Right ventricle myocardium inferior (tissue), 1 donor: ENCODE results near the gene TTLL6. TPM values are rescaled to one million over a fixed set of nuclear protein-coding genes. Genes with fewer than 3 reads are reported as not detected.
A peak's percentile ranks its signal among the peaks of the same experiment; 100 is the strongest.
"Not testable (repeated sequence)": the region's sequence is repeated elsewhere in the genome, so short reads cannot be mapped to it uniquely, and the experiment has no call there.

Experiments used
- ATAC-seq: fragments of 200-7000 bp; cut with Tn5 transposase; one replicate; pipeline ENCODE4 v1.9.1; 2020; ENCODE audit warnings: mild to moderate bottlenecking, moderate library complexity
- DNase-seq: peaks from one replicate; pipeline ENCODE4 v3.0.0; 2021; ENCODE audit errors: missing footprints
- intact Hi-C: fragments of 100-400 bp; cut with DNase I; formaldehyde crosslinking; loops from one replicate; pipeline ENCODE4 v1.11.0; 2022
- total RNA-seq: library from RNA; stranded (reverse); fragmentation: NEBNext Ultra II Directional; extraction: Animal tissue kit (Norgen Biotek cat#: 25700); gene quantifications from one replicate; pipeline ENCODE4 v1.2.1, GENCODE V29; 2021
- donor health status: DM: no; HTN: yes; CAD: no; lungs with severe emphysema.

The TTLL6 gene
- total RNA-seq, 1 donor from 2014 or later = 0.08 TPM

GRCh38 chr17:48819466-48819865 lies 2.4 kb upstream of the TTLL6 start:
- no peak for ATAC-seq
- intact Hi-C loops = no loop called here
- no peak for DNase-seq

GRCh38 chr17:48818361-48818841 lies 1.4 kb upstream of the TTLL6 start:
- ATAC-seq = no peak
- intact Hi-C loops = no loop called here

GRCh38 chr17:48816438-48816773 lies 623 bp downstream of the TTLL6 start:
- intact Hi-C loops = loop anchor here (2.0 kb wide), 1 partner anchor 14 kb away; the partner anchor contains the start of gene CALCOCO2
- ATAC-seq (no peak), DNase-seq (no peak)

More at GRCh38 chr17:48818361-48818841, 1.4 kb upstream of the TTLL6 start:
- no peak for DNase-seq

- no peak for ATAC-seq
- DNase-seq = no peak
- intact Hi-C loops = loop anchor here (2.0 kb wide), 1 partner anchor 63 kb away; no protein-coding TSS in a partner anchor
Observed at GRCh38 chr17:48815311-48815710, 1.7 kb downstream of the TTLL6 start.

- no peak for ATAC-seq
Observed at GRCh38 chr17:48814504-48814903, 2.5 kb downstream of the TTLL6 start.

GRCh38 chr17:48812001-48812400 lies 5.0 kb downstream of the TTLL6 start:
- intact Hi-C loops = no loop called here
- ATAC-seq (no peak), DNase-seq (no peak)

More at GRCh38 chr17:48814504-48814903, 2.5 kb downstream of the TTLL6 start:
- intact Hi-C loops = loop anchor here (2.0 kb wide), 1 partner anchor 64 kb away; no protein-coding TSS in a partner anchor
- DNase-seq = no peak

GRCh38 chr17:48809182-48809581 lies 7.8 kb downstream of the TTLL6 start:
- DNase-seq = no peak
- intact Hi-C loops = no loop called here
- no peak for ATAC-seq

GRCh38 chr17:48804936-48805411 lies 12.1 kb downstream of the TTLL6 start:
- intact Hi-C loops = loop anchor here (1.0 kb wide), 1 partner anchor 74 kb away; no protein-coding TSS in a partner anchor
- DNase-seq = no peak
- ATAC-seq = peak; percentile 83

GRCh38 chr17:48800626-48801217 lies 16.3 kb downstream of the TTLL6 start:
- ATAC-seq (no peak), DNase-seq (no peak)
- intact Hi-C loops = no loop called here

GRCh38 chr17:48799069-48799723 lies 17.8 kb downstream of the TTLL6 start:
- no peak for ATAC-seq
- no peak for DNase-seq
- intact Hi-C loops = no loop called here

- intact Hi-C loops, ATAC-seq, DNase-seq: not testable (repeated sequence)
Observed at GRCh38 chr17:48796163-48796522, 20.9 kb downstream of the TTLL6 start.

GRCh38 chr17:48795444-48796162 lies 21.4 kb downstream of the TTLL6 start:
- intact Hi-C loops = no loop called here
- ATAC-seq = no peak
- DNase-seq = no peak

- ATAC-seq = no peak
- intact Hi-C loops = no loop called here
Observed at GRCh38 chr17:48792033-48792798, 24.8 kb downstream of the TTLL6 start.

GRCh38 chr17:48791128-48792032 lies 25.6 kb downstream of the TTLL6 start:
- intact Hi-C loops = loop anchor here (2.0 kb wide), 1 partner anchor 121 kb away; no protein-coding TSS in a partner anchor
- DNase-seq = no peak
- ATAC-seq = peak; percentile 69

More at GRCh38 chr17:48792033-48792798, 24.8 kb downstream of the TTLL6 start:
- DNase-seq = no peak

- intact Hi-C loops = loop anchor here (1.0 to 2.0 kb wide), 2 partner anchors 66 to 120 kb away; no protein-coding TSS in a partner anchor
- no peak for DNase-seq
- ATAC-seq = peak; percentile 24
Observed at GRCh38 chr17:48790607-48791127, 26.4 kb downstream of the TTLL6 start.

GRCh38 chr17:48787828-48788227 lies 29.2 kb downstream of the TTLL6 start:
- ATAC-seq (peak; percentile 21), DNase-seq (no peak)

GRCh38 chr17:48779421-48779820 lies 37.6 kb downstream of the TTLL6 start:
- DNase-seq = no peak
- intact Hi-C loops = no loop called here
- ATAC-seq = no peak

More at GRCh38 chr17:48787828-48788227, 29.2 kb downstream of the TTLL6 start:
- intact Hi-C loops = no loop called here
